ENCODE measurements around the gene POLK.

The POLK gene

GRCh38 chr5:75521195-75521594 is 9.5 kb downstream of the POLK start:
- no peak overlapping the region for H3K9ac ChIP-seq (ENCODE audit: low read length)
- no peak overlapping the region for H2AFZ ChIP-seq (ENCODE audit: insufficient read depth, low read length, poor library complexity)
- WGBS (ENCODE audit: extremely low coverage, insufficient coverage, insufficient read length) = no CpG with 5 or more reads among the region's 2 CpGs
- no peak overlapping the region for H2BK120ac ChIP-seq (ENCODE audit: insufficient read depth, low read length, poor library complexity)
- DNase-seq = no peak
- H3K9me3 ChIP-seq (ENCODE audit: insufficient read depth, low read depth, low read length) = no peaks in the 10 kb centered on the region
- no peak overlapping the region for H3K4me2 ChIP-seq (ENCODE audit: low read length)
- H3K79me2 ChIP-seq (ENCODE audit: control insufficient read depth, insufficient read depth, low read length, poor library complexity) = no peaks in the 10 kb centered on the region
- H3K4me1 ChIP-seq (ENCODE audit: control insufficient read depth in 1 of 2, insufficient read depth in 2 of 2, low read length in 2 of 2) = peaks cover 3 to 10% of the 10 kb centered on the region in 2 experiments
- no peaks in the 10 kb centered on the region for H3K36me3 ChIP-seq (ENCODE audit: control insufficient read depth in 1 of 2, insufficient read depth in 2 of 2, low read length in 2 of 2)
- no peak overlapping the region for H3K23ac ChIP-seq (ENCODE audit: low read length)
- no peak overlapping the region for H3K4me3 ChIP-seq (ENCODE audit: low read depth, low read length)
- no peak overlapping the region for H4K8ac ChIP-seq (ENCODE audit: low read depth, low read length)
- no peak overlapping the region for H2BK5ac ChIP-seq (ENCODE audit: low read depth, low read length, poor library complexity)
- H4K91ac ChIP-seq (ENCODE audit: low read depth, low read length) = no peak overlapping the region
- no peak overlapping the region for H4K12ac ChIP-seq (ENCODE audit: low read depth, low read length)
- no peak overlapping the region for H2BK12ac ChIP-seq (ENCODE audit: low read length)
- no peak overlapping the region for H3K18ac ChIP-seq (ENCODE audit: low read length)
- H3K79me1 ChIP-seq (ENCODE audit: low read length) = peaks cover 5% of the 10 kb centered on the region
- H3K14ac ChIP-seq (ENCODE audit: low read length) = no peak overlapping the region
- H3K27me3 ChIP-seq (ENCODE audit: insufficient read depth, low read length) = no peaks in the 10 kb centered on the region
- no peak overlapping the region for H2AK5ac ChIP-seq (ENCODE audit: low read length)
- H3K4ac ChIP-seq (ENCODE audit: low read depth, low read length) = no peak overlapping the region
- no peak overlapping the region for H3K27ac ChIP-seq (ENCODE audit: low read depth, low read length)

GRCh38 chr5:75522025-75522424 is 10.3 kb downstream of the POLK start:
- H4K12ac ChIP-seq (ENCODE audit: low read depth, low read length) = no peak overlapping the region

GRCh38 chr5:75522542-75522941 is 10.9 kb downstream of the POLK start:
- Histone ChIP-seq H3K79me1 (ENCODE audit: low read length) (peaks cover 5% of the 10 kb centered on the region), H2BK12ac (ENCODE audit: low read length) (no peak overlapping the region), H3K9ac (ENCODE audit: low read length) (no peak overlapping the region), H2BK5ac (ENCODE audit: low read depth, low read length, poor library complexity) (no peak overlapping the region), H3K9me3 (ENCODE audit: insufficient read depth, low read depth, low read length) (no peaks in the 10 kb centered on the region), H3K23ac (ENCODE audit: low read length) (no peak overlapping the region), H3K14ac (ENCODE audit: low read length) (no peak overlapping the region), H4K8ac (ENCODE audit: low read depth, low read length) (no peak overlapping the region), H2AK5ac (ENCODE audit: low read length) (no peak overlapping the region), H3K18ac (ENCODE audit: low read length) (no peak overlapping the region), H3K27me3 (ENCODE audit: insufficient read depth, low read length) (no peaks in the 10 kb centered on the region), H3K4me1 (ENCODE audit: control insufficient read depth in 1 of 2, insufficient read depth in 2 of 2, low read length in 2 of 2) (peaks cover 3 to 10% of the 10 kb centered on the region in 2 experiments), H4K12ac (ENCODE audit: low read depth, low read length) (no peak overlapping the region), H3K4ac (ENCODE audit: low read depth, low read length) (no peak overlapping the region), H3K36me3 (ENCODE audit: control insufficient read depth in 1 of 2, insufficient read depth in 2 of 2, low read length in 2 of 2) (no peaks in the 10 kb centered on the region), H3K4me3 (ENCODE audit: low read depth, low read length) (no peak overlapping the region), H4K91ac (ENCODE audit: low read depth, low read length) (no peak overlapping the region), H2BK120ac (ENCODE audit: insufficient read depth, low read length, poor library complexity) (no peak overlapping the region), H3K4me2 (ENCODE audit: low read length) (no peak overlapping the region), H2AFZ (ENCODE audit: insufficient read depth, low read length, poor library complexity) (no peak overlapping the region), H3K79me2 (ENCODE audit: control insufficient read depth, insufficient read depth, low read length, poor library complexity) (no peaks in the 10 kb centered on the region), H3K27ac (ENCODE audit: low read depth, low read length) (no peak overlapping the region)
- DNase-seq = no peak
- WGBS (ENCODE audit: extremely low coverage, insufficient coverage, insufficient read length) = no CpG with 5 or more reads among the region's 1 CpG

More at GRCh38 chr5:75522025-75522424, 10.3 kb downstream of the POLK start:
- peak overlapping the region; percentile 74 for H2AK5ac ChIP-seq (ENCODE audit: low read length)
- no peak overlapping the region for H2AFZ ChIP-seq (ENCODE audit: insufficient read depth, low read length, poor library complexity)
- H3K27me3 ChIP-seq (ENCODE audit: insufficient read depth, low read length) = no peaks in the 10 kb centered on the region
- no peaks in the 10 kb centered on the region for H3K36me3 ChIP-seq (ENCODE audit: control insufficient read depth in 1 of 2, insufficient read depth in 2 of 2, low read length in 2 of 2)
- peak overlapping the region; percentile 56 for H3K14ac ChIP-seq (ENCODE audit: low read length)
- H3K4ac ChIP-seq (ENCODE audit: low read depth, low read length) = peak overlapping the region; percentile 2
- H3K79me2 ChIP-seq (ENCODE audit: control insufficient read depth, insufficient read depth, low read length, poor library complexity) = no peaks in the 10 kb centered on the region
- H2BK5ac ChIP-seq (ENCODE audit: low read depth, low read length, poor library complexity) = peak overlapping the region; percentile 19
- H3K4me3 ChIP-seq (ENCODE audit: low read depth, low read length) = no peak overlapping the region
- no peak overlapping the region for H2BK120ac ChIP-seq (ENCODE audit: insufficient read depth, low read length, poor library complexity)
- no peak for DNase-seq
- H3K79me1 ChIP-seq (ENCODE audit: low read length) = peaks cover 5% of the 10 kb centered on the region
- peak overlapping the region; percentile 60 for H4K8ac ChIP-seq (ENCODE audit: low read depth, low read length)
- peak overlapping the region; percentile 58 for H2BK12ac ChIP-seq (ENCODE audit: low read length)
- no peaks in the 10 kb centered on the region for H3K9me3 ChIP-seq (ENCODE audit: insufficient read depth, low read depth, low read length)
- H3K4me2 ChIP-seq (ENCODE audit: low read length) = no peak overlapping the region
- peak overlapping the region; percentile 82 for H3K18ac ChIP-seq (ENCODE audit: low read length)
- H4K91ac ChIP-seq (ENCODE audit: low read depth, low read length) = no peak overlapping the region
- H3K9ac ChIP-seq (ENCODE audit: low read length) = no peak overlapping the region
- no peak overlapping the region for H3K27ac ChIP-seq (ENCODE audit: low read depth, low read length)
- H3K4me1 ChIP-seq (ENCODE audit: control insufficient read depth in 1 of 2, insufficient read depth in 2 of 2, low read length in 2 of 2) = peaks cover 3 to 10% of the 10 kb centered on the region in 2 experiments
- H3K23ac ChIP-seq (ENCODE audit: low read length) = no peak overlapping the region

GRCh38 chr5:75523275-75523674 is 11.6 kb downstream of the POLK start:
- peaks cover 3 to 10% of the 10 kb centered on the region in 2 experiments for H3K4me1 ChIP-seq (ENCODE audit: control insufficient read depth in 1 of 2, insufficient read depth in 2 of 2, low read length in 2 of 2)
- H3K27ac ChIP-seq (ENCODE audit: low read depth, low read length) = no peak overlapping the region
- no peak overlapping the region for H3K9ac ChIP-seq (ENCODE audit: low read length)
- H2BK5ac ChIP-seq (ENCODE audit: low read depth, low read length, poor library complexity) = no peak overlapping the region
- H4K12ac ChIP-seq (ENCODE audit: low read depth, low read length) = no peak overlapping the region
- H3K4me2 ChIP-seq (ENCODE audit: low read length) = no peak overlapping the region
- no peaks in the 10 kb centered on the region for H3K27me3 ChIP-seq (ENCODE audit: insufficient read depth, low read length)
- H4K8ac ChIP-seq (ENCODE audit: low read depth, low read length) = no peak overlapping the region
- DNase-seq = peak; percentile 27 to 92
- no peak overlapping the region for H3K18ac ChIP-seq (ENCODE audit: low read length)
- H2BK120ac ChIP-seq (ENCODE audit: insufficient read depth, low read length, poor library complexity) = no peak overlapping the region
- H3K9me3 ChIP-seq (ENCODE audit: insufficient read depth, low read depth, low read length) = no peaks in the 10 kb centered on the region
- no peak overlapping the region for H3K23ac ChIP-seq (ENCODE audit: low read length)
- no peak overlapping the region for H3K4ac ChIP-seq (ENCODE audit: low read depth, low read length)
- H2BK12ac ChIP-seq (ENCODE audit: low read length) = no peak overlapping the region
- no peak overlapping the region for H3K4me3 ChIP-seq (ENCODE audit: low read depth, low read length)
- no CpG with 5 or more reads among the region's 1 CpG for WGBS (ENCODE audit: extremely low coverage, insufficient coverage, insufficient read length)
- no peaks in the 10 kb centered on the region for H3K36me3 ChIP-seq (ENCODE audit: control insufficient read depth in 1 of 2, insufficient read depth in 2 of 2, low read length in 2 of 2)
- no peak overlapping the region for H2AK5ac ChIP-seq (ENCODE audit: low read length)
- H3K79me1 ChIP-seq (ENCODE audit: low read length) = peaks cover 5% of the 10 kb centered on the region
- H4K91ac ChIP-seq (ENCODE audit: low read depth, low read length) = no peak overlapping the region
- no peak overlapping the region for H2AFZ ChIP-seq (ENCODE audit: insufficient read depth, low read length, poor library complexity)
- no peak overlapping the region for H3K14ac ChIP-seq (ENCODE audit: low read length)
- no peaks in the 10 kb centered on the region for H3K79me2 ChIP-seq (ENCODE audit: control insufficient read depth, insufficient read depth, low read length, poor library complexity)

Data from trophoblast cell (in vitro differentiated cells and primary cell).